KBM-7 (cell line): ENCODE measurements around the gene PEX5.
A peak's percentile ranks its signal among the peaks of the same experiment; 100 is the strongest.
"Not testable (repeated sequence)": the region's sequence is repeated elsewhere in the genome, so short reads cannot be mapped to it uniquely, and the experiment has no call there.

Experiments used
- DNase-seq: peaks from one replicate; pipeline ENCODE4 v3.0.0-alpha.2; 2015
- in situ Hi-C: fragments of 300-500 bp; cut with MboI; formaldehyde crosslinking; loops from 2 replicates; pipeline ENCODE4 v1.14.3; 2020; ENCODE audit warnings: low sequenced_read_pairs, low pct_unique_long_range_greater_than_20kb, mixed read lengths

Gene PEX5

DNA sequence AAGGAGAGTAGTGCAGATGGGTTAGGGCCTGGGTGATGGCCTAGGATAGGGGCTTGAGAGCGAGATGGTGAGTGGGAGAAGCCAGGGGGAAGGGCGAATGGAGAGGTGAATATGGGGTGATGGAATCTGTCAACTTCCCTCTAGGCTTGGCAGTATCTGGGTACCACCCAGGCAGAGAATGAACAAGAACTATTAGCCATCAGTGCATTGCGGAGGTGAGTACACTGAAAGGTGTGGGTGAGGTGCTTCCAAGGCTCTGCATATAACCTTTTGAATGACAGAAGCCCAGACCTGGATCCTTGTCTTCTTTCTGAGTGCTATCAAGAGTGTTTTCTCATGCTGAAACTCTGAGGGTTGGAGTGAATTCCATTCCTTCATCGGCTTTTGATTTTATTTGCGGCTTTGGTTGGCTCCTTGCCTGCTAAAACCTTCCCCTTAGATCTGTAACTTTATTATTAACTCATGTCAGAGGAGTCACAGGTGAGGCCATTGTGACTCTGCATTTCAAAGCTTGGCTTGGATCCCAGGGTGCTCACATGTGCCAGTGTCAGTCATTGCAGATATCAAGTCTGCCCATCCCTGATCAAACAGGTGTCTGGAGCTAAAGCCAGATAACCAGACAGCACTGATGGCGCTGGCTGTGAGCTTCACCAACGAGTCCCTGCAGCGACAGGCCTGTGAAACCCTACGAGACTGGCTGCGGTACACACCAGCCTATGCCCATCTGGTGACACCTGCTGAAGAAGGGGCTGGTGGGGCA, 18.6 kb downstream of the PEX5 start:
- in situ Hi-C loops, result loop anchor here (25.0 kb wide), 2 partner anchors 254 to 429 kb away; no protein-coding TSS in a partner anchor
- DNase-seq, result no peak

- DNase-seq, result no peak
- in situ Hi-C loops, result loop anchor here (25.0 kb wide), 2 partner anchors 252 to 427 kb away; no protein-coding TSS in a partner anchor
Observed at GRCh38 chr12:7209958-7210357, 20.5 kb downstream of the PEX5 start.

- in situ Hi-C loops, result loop anchor here (25.0 kb wide), 2 partner anchors 252 to 427 kb away; no protein-coding TSS in a partner anchor
- DNase-seq, result no peak
Observed at GRCh38 chr12:7210642-7211151, 21.2 kb downstream of the PEX5 start.

GRCh38 chr12:7212678-7213077, 23.2 kb downstream of the PEX5 start:
- in situ Hi-C loops, result loop anchor here (25.0 kb wide), 2 partner anchors 250 to 425 kb away; no protein-coding TSS in a partner anchor

GRCh38 chr12:7213745-7214144, 24.3 kb downstream of the PEX5 start:
- in situ Hi-C loops, result loop anchor here (25.0 kb wide), 2 partner anchors 249 to 424 kb away; no protein-coding TSS in a partner anchor

More at GRCh38 chr12:7212678-7213077, 23.2 kb downstream of the PEX5 start:
- no peak for DNase-seq

GRCh38 chr12:7217475-7218069, 28.1 kb downstream of the PEX5 start:
- no peak for DNase-seq
- in situ Hi-C loops, result loop anchor here (25.0 kb wide), 2 partner anchors 245 to 420 kb away; no protein-coding TSS in a partner anchor

More at GRCh38 chr12:7213745-7214144, 24.3 kb downstream of the PEX5 start:
- not testable (repeated sequence) for DNase-seq

- DNase-seq, result peak; percentile 83
- in situ Hi-C loops, result loop anchor here (25.0 kb wide), 2 partner anchors 243 to 418 kb away; no protein-coding TSS in a partner anchor
Observed at GRCh38 chr12:7219599-7220243, 30.2 kb downstream of the PEX5 start.

DNA sequence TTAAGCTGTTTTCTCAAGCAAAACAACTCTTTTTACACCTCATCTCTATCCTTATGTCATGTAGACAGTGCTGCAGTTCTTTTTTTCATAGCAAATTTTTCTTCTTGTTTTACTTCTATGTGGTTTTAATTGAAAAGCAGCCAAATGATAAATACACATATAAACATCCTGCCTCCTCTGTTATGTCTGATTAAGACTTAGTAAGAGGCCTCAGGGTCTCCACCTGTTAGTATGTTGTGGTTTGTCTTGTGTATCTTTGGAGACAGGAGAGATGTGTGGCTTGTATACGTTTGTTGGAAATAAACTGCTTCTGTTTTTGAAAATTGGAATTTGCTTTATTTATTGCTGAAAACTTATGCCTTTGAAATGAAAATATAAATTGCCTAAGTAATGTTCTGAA, 32.0 kb downstream of the PEX5 start:
- DNase-seq, result no peak
- in situ Hi-C loops, result loop anchor here (25.0 kb wide), 2 partner anchors 241 to 416 kb away; no protein-coding TSS in a partner anchor

DNA sequence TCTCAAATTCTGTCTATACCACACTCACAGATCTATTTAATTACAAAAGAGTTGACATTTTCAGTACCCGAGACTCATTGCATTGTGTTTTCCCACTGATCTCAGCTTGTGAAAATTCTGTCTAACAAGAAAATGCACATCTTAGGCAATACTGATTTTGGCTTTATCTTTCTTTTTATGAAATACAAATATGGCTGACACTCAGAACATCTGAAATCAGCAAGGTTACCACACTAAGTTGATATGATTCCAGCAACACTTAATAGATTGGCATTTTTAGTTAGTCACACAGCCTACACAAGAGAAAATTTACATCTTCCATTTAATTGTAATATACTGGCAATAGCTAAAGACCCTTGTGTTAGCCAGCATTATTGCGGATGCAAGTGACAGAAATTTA, 40.3 kb downstream of the PEX5 start:
- in situ Hi-C loops, result no loop called here
- DNase-seq, result no peak

- DNase-seq, result peak; percentile 33
- in situ Hi-C loops, result no loop called here
Observed at GRCh38 chr12:7241404-7242005, 52.0 kb downstream of the PEX5 start.

DNA sequence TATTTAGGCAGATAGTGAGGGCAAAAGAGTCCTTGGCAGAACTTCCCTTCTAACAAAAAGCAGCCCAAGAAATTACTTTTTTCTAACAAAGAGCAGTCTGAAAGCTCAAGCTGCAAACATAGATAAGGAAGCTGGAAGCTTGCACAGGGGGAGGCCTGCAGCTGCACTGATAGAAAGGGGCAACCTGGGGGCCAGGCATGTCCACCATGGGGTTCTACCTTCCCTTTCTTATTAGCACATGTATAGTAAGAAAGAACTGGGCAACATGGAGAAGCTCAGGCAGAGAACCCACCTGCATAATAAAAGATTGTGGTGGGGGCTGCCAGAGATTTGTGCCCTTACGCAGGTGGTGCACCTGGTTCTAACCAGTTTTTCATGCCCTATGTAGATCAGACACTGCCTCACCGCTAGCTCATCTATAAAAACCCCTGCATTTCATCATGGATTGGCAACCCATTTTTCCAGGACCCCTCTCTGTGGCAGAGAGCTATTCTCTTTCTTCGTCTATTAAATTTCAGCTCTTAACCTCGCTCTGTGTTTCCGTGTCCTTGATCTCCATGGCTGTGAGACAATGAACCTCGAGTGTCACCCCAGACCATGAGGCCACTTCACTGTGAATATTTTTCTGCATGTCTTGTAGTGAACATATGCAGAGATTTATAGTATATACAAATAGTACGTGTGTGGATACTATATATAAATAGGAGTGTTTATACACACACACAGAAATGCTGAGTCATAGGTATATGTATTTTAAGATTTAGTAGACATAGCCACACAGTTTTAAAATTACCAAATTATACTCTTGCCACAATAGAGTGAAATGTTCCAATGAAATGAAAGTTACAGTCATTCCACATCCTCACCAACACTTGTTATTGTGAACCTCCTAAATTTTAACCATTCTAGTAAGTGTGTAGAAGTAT, 53.0 kb downstream of the PEX5 start:
- peak; percentile 35 for DNase-seq
- in situ Hi-C loops, result no loop called here

- in situ Hi-C loops, DNase-seq: not testable (repeated sequence)
Observed at GRCh38 chr12:7251328-7251996, 62.0 kb downstream of the PEX5 start.

- in situ Hi-C loops, result no loop called here
- DNase-seq, result no peak
Observed at GRCh38 chr12:7259060-7259459, 69.6 kb downstream of the PEX5 start.
